Lower lobe of right lung (tissue), 2 donors: ENCODE results near the gene TAGLN. TPM values are rescaled to one million over a fixed set of nuclear protein-coding genes. Genes with fewer than 3 reads are reported as not detected.
A peak's percentile ranks its signal among the peaks of the same experiment; 100 is the strongest.

Experiments
- ATAC-seq, 2 donors: fragments of 200-7000 bp; cut with Tn5 transposase; one replicate each; pipeline ENCODE4 v1.9.1; 2020 to 2022; ENCODE audit warnings: mild to moderate bottlenecking in 2 of 2, moderate library complexity in 2 of 2
- DNase-seq: peaks from one replicate; pipeline ENCODE4 v3.0.0-alpha.2; 2020
- H3K27ac ChIP-seq: fragments of 200-600 bp; one replicate; pipeline ENCODE4 v1.8.0; 2022
- H3K27me3 ChIP-seq: fragments of 200-600 bp; one replicate; pipeline ENCODE4 v1.8.0; 2022; ENCODE audit warnings: low read depth
- H3K36me3 ChIP-seq: fragments of 200-600 bp; one replicate; pipeline ENCODE4 v1.8.0; 2022; ENCODE audit warnings: mild to moderate bottlenecking
- H3K4me1 ChIP-seq: fragments of 200-600 bp; one replicate; pipeline ENCODE4 v1.8.0; 2022
- H3K4me3 ChIP-seq: fragments of 200-600 bp; one replicate; pipeline ENCODE4 v1.8.0; 2022; ENCODE audit warnings: mild to moderate bottlenecking
- H3K9me3 ChIP-seq: fragments of 200-600 bp; one replicate; pipeline ENCODE4 v1.8.0; 2022
- CTCF ChIP-seq: fragments of 200-600 bp; IDR thresholded peaks from one replicate; pipeline ENCODE4 v1.8.0; 2022; ENCODE audit warnings: antibody characterized with exemption, mild to moderate bottlenecking
- intact Hi-C: fragments of 100-400 bp; cut with DNase I; formaldehyde crosslinking; loops from one replicate; pipeline ENCODE4 v1.11.0; 2022
- total RNA-seq: library from RNA; stranded (reverse); fragmentation: NEBNext Ultra II Directional; extraction: Animal tissue kit (Norgen Biotek cat#: 25700); gene quantifications from one replicate; pipeline ENCODE4 v1.2.1, GENCODE V29; 2021
- donor health status: DM: no; HTN: yes; CAD: no; lungs with severe emphysema.

Gene TAGLN
- total RNA-seq, 1 donor from 2014 or later, result 297 TPM

- Histone ChIP-seq H3K27ac (peak overlapping the region; percentile 64), H3K36me3 (peaks cover 71% of the 10 kb centered on the region)
- peak; percentile 27 for DNase-seq
These were observed 13.3 kb upstream of the TAGLN start for GRCh38 chr11:117185736-117186430.

GRCh38 chr11:117186431-117186761 lies 12.8 kb upstream of the TAGLN start:
- Histone ChIP-seq H3K27me3 (no peaks in the 10 kb centered on the region), H3K36me3 (peaks cover 76% of the 10 kb centered on the region), H3K27ac (peak overlapping the region; percentile 64), H3K4me3 (peak overlapping the region; percentile 20), H3K9me3 (no peaks in the 10 kb centered on the region), H3K4me1 (peaks cover 19% of the 10 kb centered on the region)
- DNase-seq (peak; percentile 20), ATAC-seq (no peak)
- no peak for TF ChIP-seq CTCF
- intact Hi-C loops, result no loop called here

More at GRCh38 chr11:117185736-117186430, 13.3 kb upstream of the TAGLN start:
- no peak for TF ChIP-seq CTCF
- intact Hi-C loops, result no loop called here
- no peak for ATAC-seq
- H3K27me3 ChIP-seq, result no peaks in the 10 kb centered on the region
- H3K9me3 ChIP-seq, result no peaks in the 10 kb centered on the region
- peak overlapping the region; percentile 20 for H3K4me3 ChIP-seq
- peaks cover 24% of the 10 kb centered on the region for H3K4me1 ChIP-seq

- Histone ChIP-seq H3K4me1 (peaks cover 16% of the 10 kb centered on the region), H3K36me3 (peaks cover 78% of the 10 kb centered on the region), H3K4me3 (peak overlapping the region; percentile 20), H3K27me3 (no peaks in the 10 kb centered on the region), H3K9me3 (no peaks in the 10 kb centered on the region), H3K27ac (peak overlapping the region; percentile 64)
- DNase-seq (peak; percentile 40), ATAC-seq (no peak)
- no peak for TF ChIP-seq CTCF
- intact Hi-C loops, result no loop called here
These were observed 12.2 kb upstream of the TAGLN start for GRCh38 chr11:117187007-117187406.

- no peak for DNase-seq
- Histone ChIP-seq H3K4me1 (peaks cover 16% of the 10 kb centered on the region), H3K36me3 (peaks cover 78% of the 10 kb centered on the region), H3K4me3 (peak overlapping the region; percentile 20), H3K9me3 (no peaks in the 10 kb centered on the region), H3K27me3 (no peaks in the 10 kb centered on the region), H3K27ac (peak overlapping the region; percentile 64)
- no peak for TF ChIP-seq CTCF
- intact Hi-C loops, result no loop called here
- ATAC-seq, result no peak
These were observed 11.8 kb upstream of the TAGLN start for GRCh38 chr11:117187428-117187798.

- TF ChIP-seq CTCF, result no peak
- no peaks in the 10 kb centered on the region for H3K27me3 ChIP-seq
- peaks cover 78% of the 10 kb centered on the region for H3K36me3 ChIP-seq
- peaks cover 16% of the 10 kb centered on the region for H3K4me1 ChIP-seq
- H3K9me3 ChIP-seq, result no peaks in the 10 kb centered on the region
- DNase-seq, result peak; percentile 45
- peak overlapping the region; percentile 64 for H3K27ac ChIP-seq
- peak overlapping the region; percentile 6 for H3K4me3 ChIP-seq
- intact Hi-C loops, result no loop called here
- ATAC-seq, result no peak
These were observed 11.2 kb upstream of the TAGLN start for GRCh38 chr11:117187799-117188481.
